HuH-7 (cell line): Measurements from ENCODE around the gene PMIS2.

ENCODE experiments used
- DNase-seq: peaks from one replicate; pipeline ENCODE4 v3.0.0; 2011; ENCODE audit warnings: low spot score

Gene PMIS2

GRCh38 chr19:35633727-35634440 is 47.9 kb downstream of the PMIS2 start:
- no peak for DNase-seq

- DNase-seq: no peak
These were observed 50.7 kb downstream of the PMIS2 start for GRCh38 chr19:35636651-35637050.
